ENCODE measurements around the gene BCL2. TPM values are rescaled to one million over a fixed set of nuclear protein-coding genes. Genes with fewer than 3 reads are reported as not detected.

Gene BCL2
- polyA plus RNA-seq, 1 experiment, result 0.35 TPM

GRCh38 chr18:63164396-63164795 is 155.2 kb downstream of the BCL2 start:
- no peak for DNase-seq (ENCODE audit: low read depth, low spot score)
- Histone ChIP-seq H3K27ac (ENCODE audit: low read depth, low read length) (no peak overlapping the region), H3K4me3 (ENCODE audit: low read depth, low read length) (no peak overlapping the region), H3K9me3 (ENCODE audit: control insufficient read depth, insufficient read depth, low read length) (no peaks in the 10 kb centered on the region), H3K27me3 (ENCODE audit: control insufficient read depth, insufficient read depth, low read length) (no peaks in the 10 kb centered on the region)
- no peak for TF ChIP-seq CTCF (IDR thresholded peaks at IDR 0.05; ENCODE audit: low read depth, low read length)
- CTCF ChIA-PET, result interaction anchor here (0.7 kb wide), 1 partner anchor 158 kb away, joined by 4 read pairs; no protein-coding TSS in a partner anchor
- POLR2A ChIA-PET, result no interaction called here

GRCh38 chr18:63162271-63163014 is 157.1 kb downstream of the BCL2 start:
- no peak overlapping the region for H3K4me3 ChIP-seq (ENCODE audit: low read depth, low read length)
- no peak for TF ChIP-seq CTCF (IDR thresholded peaks at IDR 0.05; ENCODE audit: low read depth, low read length)
- H3K27me3 ChIP-seq (ENCODE audit: control insufficient read depth, insufficient read depth, low read length), result peaks cover 8% of the 10 kb centered on the region
- H3K27ac ChIP-seq (ENCODE audit: low read depth, low read length), result no peak overlapping the region
- H3K9me3 ChIP-seq (ENCODE audit: control insufficient read depth, insufficient read depth, low read length), result no peaks in the 10 kb centered on the region
- no peak for DNase-seq (ENCODE audit: low read depth, low spot score)
- ChIA-PET POLR2A (interaction anchor here (0.9 kb wide), 1 partner anchor 13 kb away, joined by 3 read pairs; no protein-coding TSS in a partner anchor), CTCF (interaction anchor here (0.6 to 1.6 kb wide), 2 partner anchors 30 to 272 kb away, joined by 3 to 5 read pairs; no protein-coding TSS in a partner anchor)

GRCh38 chr18:63161761-63162195 is 157.8 kb downstream of the BCL2 start:
- POLR2A ChIA-PET, result interaction anchor here (0.9 kb wide), 1 partner anchor 13 kb away, joined by 3 read pairs; no protein-coding TSS in a partner anchor

GRCh38 chr18:63161032-63161760 is 158.4 kb downstream of the BCL2 start:
- ChIA-PET CTCF (interaction anchor here (1.3 to 1.6 kb wide), 2 partner anchors 29 to 278 kb away, joined by 4 to 5 read pairs; no protein-coding TSS in a partner anchor), POLR2A (interaction anchor here (0.9 kb wide), 1 partner anchor 12 kb away, joined by 3 read pairs; no protein-coding TSS in a partner anchor)
- H3K9me3 ChIP-seq (ENCODE audit: control insufficient read depth, insufficient read depth, low read length), result no peaks in the 10 kb centered on the region
- no peak overlapping the region for H3K4me3 ChIP-seq (ENCODE audit: low read depth, low read length)
- peaks cover 10% of the 10 kb centered on the region for H3K27me3 ChIP-seq (ENCODE audit: control insufficient read depth, insufficient read depth, low read length)
- no peak for TF ChIP-seq CTCF (IDR thresholded peaks at IDR 0.05; ENCODE audit: low read depth, low read length)
- DNase-seq (ENCODE audit: low read depth, low spot score), result no peak
- H3K27ac ChIP-seq (ENCODE audit: low read depth, low read length), result peak overlapping the region; percentile 3

More at GRCh38 chr18:63161761-63162195, 157.8 kb downstream of the BCL2 start:
- no peaks in the 10 kb centered on the region for H3K9me3 ChIP-seq (ENCODE audit: control insufficient read depth, insufficient read depth, low read length)
- peaks cover 10% of the 10 kb centered on the region for H3K27me3 ChIP-seq (ENCODE audit: control insufficient read depth, insufficient read depth, low read length)
- H3K4me3 ChIP-seq (ENCODE audit: low read depth, low read length), result no peak overlapping the region
- H3K27ac ChIP-seq (ENCODE audit: low read depth, low read length), result peak overlapping the region; percentile 25
- CTCF ChIA-PET, result interaction anchor here (1.3 to 1.6 kb wide), 2 partner anchors 30 to 278 kb away, joined by 4 to 5 read pairs; no protein-coding TSS in a partner anchor
- no peak for TF ChIP-seq CTCF (IDR thresholded peaks at IDR 0.05; ENCODE audit: low read depth, low read length)
- DNase-seq (ENCODE audit: low read depth, low spot score), result peak; percentile 66

All from AG04450 (cell line).